Measurements from ENCODE around the gene EDIL3.

DNA sequence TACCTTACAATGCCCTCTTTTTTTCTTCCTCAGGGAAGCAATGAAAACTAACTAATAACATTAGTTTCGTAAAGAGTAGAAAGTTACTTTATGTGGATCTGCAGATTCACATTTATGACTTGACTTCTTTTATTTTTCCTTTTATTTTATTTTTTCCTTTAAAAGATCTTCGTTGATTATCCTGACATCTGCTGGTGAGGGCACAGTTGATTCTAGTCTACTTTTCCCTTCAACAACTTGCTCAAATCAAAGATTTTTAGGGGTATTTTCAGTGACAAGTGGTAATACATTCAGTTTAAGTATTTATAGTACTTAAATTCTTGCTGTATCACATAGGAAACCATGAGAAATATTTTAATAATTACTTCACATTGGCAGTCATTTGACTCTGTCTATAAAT, 4.9 kb downstream of the EDIL3 start:
- TF ChIP-seq CTCF (IDR thresholded peaks at IDR 0.05) (no peak), POLR2A (IDR thresholded peaks at IDR 0.05) (no peak)

Data from esophagus squamous epithelium (tissue), 4 donors.